Parathyroid adenoma (tissue), 2 donors: Measurements from ENCODE around the gene RPL18.

Experiments used
- H2AFZ ChIP-seq: fragments of 300-600 bp; sonication (generic); one replicate; pipeline ENCODE4 v1.7.0; 2017; ENCODE audit warnings: antibody characterized with exemption, mild to moderate bottlenecking
- H3K27ac ChIP-seq: fragments of 300-600 bp; sonication (generic); one replicate; pipeline ENCODE4 v1.7.0; 2017
- H3K27me3 ChIP-seq: fragments of 300-600 bp; sonication (generic); one replicate; pipeline ENCODE4 v1.7.0; 2017; ENCODE audit warnings: low read length; ENCODE audit not compliant: control insufficient read depth, insufficient read depth
- H3K36me3 ChIP-seq: fragments of 300-600 bp; sonication (generic); one replicate; pipeline ENCODE4 v1.7.0; 2017; ENCODE audit warnings: low read length; ENCODE audit not compliant: control insufficient read depth, insufficient read depth
- H3K4me1 ChIP-seq: fragments of 300-600 bp; sonication (generic); one replicate; pipeline ENCODE4 v1.7.0; 2017; ENCODE audit warnings: control low read depth
- H3K4me2 ChIP-seq: fragments of 300-600 bp; sonication (generic); one replicate; pipeline ENCODE4 v1.7.0; 2017; ENCODE audit warnings: low read length
- H3K4me3 ChIP-seq: fragments of 300-600 bp; sonication (generic); one replicate; pipeline ENCODE4 v1.7.0; 2017; ENCODE audit warnings: low read depth, low read length
- H3K79me2 ChIP-seq: fragments of 300-600 bp; sonication (generic); one replicate; pipeline ENCODE4 v1.7.0; 2017; ENCODE audit warnings: control low read depth
- H3K9ac ChIP-seq: fragments of 300-600 bp; sonication (generic); one replicate; pipeline ENCODE4 v1.7.0; 2017; ENCODE audit warnings: mild to moderate bottlenecking
- H3K9me3 ChIP-seq: fragments of 300-600 bp; sonication (generic); one replicate; pipeline ENCODE4 v1.7.0; 2017; ENCODE audit warnings: low read length; ENCODE audit not compliant: control insufficient read depth
- CTCF ChIP-seq: fragments of 300-600 bp; sonication (generic); IDR thresholded peaks from one replicate; pipeline ENCODE4 v1.7.0; 2017; ENCODE audit warnings: antibody characterized with exemption, mild to moderate bottlenecking
- donor health status: primary hyperparathyroidism.

RPL18 gene

GRCh38 chr19:48598996-48599700 lies 19.8 kb downstream of the RPL18 start:
- H3K79me2 ChIP-seq, result no peaks in the 10 kb centered on the region
- H3K9me3 ChIP-seq, result no peaks in the 10 kb centered on the region
- H3K4me2 ChIP-seq, result no peak overlapping the region
- H3K4me3 ChIP-seq, result no peak overlapping the region
- no peaks in the 10 kb centered on the region for H3K27me3 ChIP-seq
- no peak overlapping the region for H2AFZ ChIP-seq
- no peak for TF ChIP-seq CTCF
- no peaks in the 10 kb centered on the region for H3K4me1 ChIP-seq
- H3K9ac ChIP-seq, result no peak overlapping the region
- H3K36me3 ChIP-seq, result no peaks in the 10 kb centered on the region
- no peak overlapping the region for H3K27ac ChIP-seq

GRCh38 chr19:48596679-48597465 lies 22.1 kb downstream of the RPL18 start:
- Histone ChIP-seq H3K9ac (no peak overlapping the region), H3K4me2 (no peak overlapping the region), H3K4me3 (no peak overlapping the region), H3K79me2 (no peaks in the 10 kb centered on the region), H3K4me1 (no peaks in the 10 kb centered on the region), H2AFZ (no peak overlapping the region), H3K27ac (no peak overlapping the region), H3K27me3 (no peaks in the 10 kb centered on the region), H3K36me3 (no peaks in the 10 kb centered on the region), H3K9me3 (no peaks in the 10 kb centered on the region)
- TF ChIP-seq CTCF, result no peak

GRCh38 chr19:48596237-48596636 lies 22.7 kb downstream of the RPL18 start:
- no peak for TF ChIP-seq CTCF
- H3K9me3 ChIP-seq, result no peaks in the 10 kb centered on the region
- no peak overlapping the region for H3K9ac ChIP-seq
- H2AFZ ChIP-seq, result no peak overlapping the region
- no peak overlapping the region for H3K4me2 ChIP-seq
- no peaks in the 10 kb centered on the region for H3K36me3 ChIP-seq
- H3K27me3 ChIP-seq, result no peaks in the 10 kb centered on the region
- H3K27ac ChIP-seq, result no peak overlapping the region
- no peaks in the 10 kb centered on the region for H3K79me2 ChIP-seq
- no peak overlapping the region for H3K4me3 ChIP-seq
- no peaks in the 10 kb centered on the region for H3K4me1 ChIP-seq

GRCh38 chr19:48595833-48596232 lies 23.1 kb downstream of the RPL18 start:
- no peaks in the 10 kb centered on the region for H3K36me3 ChIP-seq
- no peaks in the 10 kb centered on the region for H3K27me3 ChIP-seq
- no peak overlapping the region for H3K4me3 ChIP-seq
- no peaks in the 10 kb centered on the region for H3K9me3 ChIP-seq
- no peaks in the 10 kb centered on the region for H3K79me2 ChIP-seq
- no peak overlapping the region for H3K4me2 ChIP-seq
- H3K4me1 ChIP-seq, result no peaks in the 10 kb centered on the region
- no peak for TF ChIP-seq CTCF
- H3K9ac ChIP-seq, result no peak overlapping the region
- H3K27ac ChIP-seq, result no peak overlapping the region
- no peak overlapping the region for H2AFZ ChIP-seq
